IMR-90 (cell line): Measurements from ENCODE around the gene PRR16. TPM values are rescaled to one million over a fixed set of nuclear protein-coding genes. Genes with fewer than 3 reads are reported as not detected.

Experiments used
- ATAC-seq: fragments of 200-7000 bp; cut with Tn5 transposase; 2 replicates; pipeline ENCODE4 v1.9.1; 2020; ENCODE audit warnings: low read depth, mild to moderate bottlenecking, moderate library complexity
- BruUV-seq: library from RNA; stranded (reverse); fragments of 400-500 nt; replicated peaks from 2 replicates; lab custom pipeline; 2021; lab: Mats Ljungman, UMichigan
- CTCF ChIA-PET: fragments of 300-600 bp; formaldehyde crosslinking; extraction: SDS; loops from one replicate; lab custom pipeline; 2021; ENCODE audit warnings: antibody characterized with exemption; lab: Yijun Ruan, JAX
- POLR2A ChIA-PET: fragments of 300-600 bp; sonication (Branson Sonifier 250); formaldehyde crosslinking; loops from one replicate; lab custom pipeline; 2022; ENCODE audit warnings: antibody characterized with exemption; ENCODE audit not compliant: unreplicated experiment; lab: Charles Lee
- DNase-seq: peaks from one replicate; pipeline ENCODE4 v3.0.0; 2013
- H2AFZ ChIP-seq: replicated peaks from 2 replicates; pipeline ENCODE3; 2013; ENCODE audit warnings: low read length, mild to moderate bottlenecking; ENCODE audit not compliant: poor library complexity
- H2AK5ac ChIP-seq: 2 replicates; pipeline ENCODE4 v1.6.1; 2013; ENCODE audit warnings: low read depth, low read length, inconsistent platforms
- H2AK9ac ChIP-seq: replicated peaks from 2 replicates; pipeline ENCODE3; 2013; ENCODE audit warnings: mild to moderate bottlenecking, low read depth, low read length, moderate library complexity; ENCODE audit not compliant: poor library complexity
- H2BK120ac ChIP-seq: 2 replicates; pipeline ENCODE4 v1.6.1; 2013; ENCODE audit warnings: low read depth, low read length, inconsistent platforms
- H2BK15ac ChIP-seq: 3 replicates; pipeline ENCODE4 v1.6.1; 2013; ENCODE audit warnings: low read depth, low read length, inconsistent platforms
- H2BK20ac ChIP-seq: 2 replicates; pipeline ENCODE4 v1.6.1; 2013; ENCODE audit warnings: low read depth, mild to moderate bottlenecking, inconsistent platforms, low read length, moderate library complexity
- H2BK5ac ChIP-seq: 2 replicates; pipeline ENCODE4 v1.6.1; 2013; ENCODE audit warnings: mild to moderate bottlenecking, low read depth, low read length, inconsistent platforms; ENCODE audit not compliant: poor library complexity, severe bottlenecking
- H3K14ac ChIP-seq: replicated peaks from 2 replicates; pipeline ENCODE4 v1.6.1; 2013; ENCODE audit warnings: low read depth, low read length, inconsistent platforms
- H3K18ac ChIP-seq: 2 replicates; pipeline ENCODE4 v1.6.1; 2013; ENCODE audit warnings: low read depth, low read length, control low read depth
- H3K23ac ChIP-seq: 2 replicates; pipeline ENCODE4 v1.6.1; 2013; ENCODE audit warnings: low read depth, low read length, inconsistent platforms
- H3K27ac ChIP-seq: 2 replicates; pipeline ENCODE4 v1.5.1; 2013; ENCODE audit warnings: mild to moderate bottlenecking, control low read depth, low read length; ENCODE audit not compliant: insufficient read depth
- H3K27me3 ChIP-seq: 2 replicates; pipeline ENCODE4 v1.6.1; 2013; ENCODE audit warnings: low read length; ENCODE audit not compliant: control insufficient read depth, insufficient read depth
- H3K36me3 ChIP-seq: 2 replicates; pipeline ENCODE4 v1.6.1; 2013; ENCODE audit warnings: low read length, mixed read lengths; ENCODE audit not compliant: control insufficient read depth, insufficient read depth
- H3K4ac ChIP-seq: 2 replicates; pipeline ENCODE4 v1.6.1; 2013; ENCODE audit warnings: low read depth, low read length, inconsistent platforms
- H3K4me1 ChIP-seq: 2 replicates; pipeline ENCODE4 v1.6.1; 2013; ENCODE audit warnings: low read length, mixed read lengths; ENCODE audit not compliant: control insufficient read depth, insufficient read depth
- H3K4me2 ChIP-seq: 2 replicates; pipeline ENCODE4 v1.6.1; 2013; ENCODE audit warnings: low read depth, mild to moderate bottlenecking, control low read depth, low read length, moderate library complexity
- H3K4me3 ChIP-seq: 2 replicates; pipeline ENCODE4 v1.5.1; 2013; ENCODE audit warnings: low read depth, mild to moderate bottlenecking, control low read depth, low read length, moderate library complexity; ENCODE audit not compliant: insufficient read depth
- H3K56ac ChIP-seq: 2 replicates; pipeline ENCODE4 v1.6.1; 2013; ENCODE audit warnings: low read length, inconsistent platforms; ENCODE audit not compliant: insufficient read depth; ENCODE audit errors: extremely low read depth
- H3K79me1 ChIP-seq, 2 experiments: 2 replicates each; pipeline ENCODE4 v1.6.1; 2013; ENCODE audit warnings: low read length in 2 of 2, inconsistent platforms in 1 of 2, low read depth in 1 of 2
- H3K9ac ChIP-seq: 2 replicates; pipeline ENCODE4 v1.6.1; 2013; ENCODE audit warnings: low read depth, low read length, control low read depth
- H3K9me1 ChIP-seq: 2 replicates; pipeline ENCODE4 v1.6.1; 2013; ENCODE audit warnings: low read length, inconsistent platforms; ENCODE audit not compliant: insufficient read depth
- H3K9me3 ChIP-seq: 2 replicates; pipeline ENCODE4 v1.6.1; 2013; ENCODE audit warnings: low read length; ENCODE audit not compliant: control insufficient read depth, insufficient read depth
- H4K20me1 ChIP-seq: 2 replicates; pipeline ENCODE4 v1.6.1; 2013; ENCODE audit warnings: low read length, inconsistent platforms; ENCODE audit not compliant: insufficient read depth
- H4K5ac ChIP-seq: 2 replicates; pipeline ENCODE4 v1.6.1; 2013; ENCODE audit warnings: mild to moderate bottlenecking, low read depth, low read length, control low read depth
- H4K8ac ChIP-seq, 2 experiments: 2 replicates each; pipeline ENCODE4 v1.6.1; 2013; ENCODE audit warnings: low read depth in 2 of 2, low read length in 2 of 2, control low read depth in 1 of 2, inconsistent platforms in 1 of 2
- H4K91ac ChIP-seq: 2 replicates; pipeline ENCODE4 v1.6.1; 2013; ENCODE audit warnings: low read depth, low read length, inconsistent platforms; ENCODE audit not compliant: insufficient read depth
- BHLHE40 ChIP-seq: fragments of 150-350 bp; IDR thresholded peaks from 2 replicates; pipeline ENCODE4 v1.6.1; 2016; ENCODE audit warnings: mild to moderate bottlenecking, low read depth, low read length
- CHD1 ChIP-seq: IDR thresholded peaks from 2 replicates; pipeline ENCODE4 v1.6.1; 2012; ENCODE audit warnings: low read depth, low read length, improper control_type of control experiment
- NFE2L2 ChIP-seq: fragments of 150-350 bp; IDR thresholded peaks from 2 replicates; pipeline ENCODE4 v1.6.1; 2016; ENCODE audit warnings: low read depth, mild to moderate bottlenecking, low read length
- POLR2A ChIP-seq: IDR thresholded peaks from 2 replicates; pipeline ENCODE4 v1.6.1; 2012; ENCODE audit warnings: mild to moderate bottlenecking, low read depth, low read length
- RAD21 ChIP-seq: IDR thresholded peaks from 2 replicates; pipeline ENCODE4 v1.6.1; 2012; ENCODE audit warnings: low read length, improper control_type of control experiment
- RFX5 ChIP-seq: IDR thresholded peaks from 2 replicates; pipeline ENCODE4 v1.8.0; 2012; ENCODE audit warnings: low read depth, mild to moderate bottlenecking, low read length, moderate library complexity
- SMC3 ChIP-seq: fragments of 150-350 bp; IDR thresholded peaks from 2 replicates; pipeline ENCODE4 v1.6.1; 2016; ENCODE audit warnings: low read depth, mild to moderate bottlenecking, antibody characterized with exemption, low read length, moderate library complexity
- WGBS, 2 experiments: methylation state at CpG; one replicate each; pipeline versions ENCODE4 v1.1.5 to v1.1.7; 2013; ENCODE audit warnings: missing lambda C conversion rate in 2 of 2; ENCODE audit not compliant: insufficient read length in 1 of 2; ENCODE audit errors: extremely low coverage in 2 of 2; 5-methylcytosine and 5-hydroxymethylcytosine counted together
- dilution Hi-C: fragments of 300-500 bp; cut with HindIII; formaldehyde crosslinking; loops from one replicate; pipeline ENCODE4 v1.14.3; 2018; ENCODE audit warnings: low sequenced_read_pairs; ENCODE audit not compliant: unreplicated experiment
- in situ Hi-C: fragments of 300-500 bp; cut with MboI; formaldehyde crosslinking; loops from 3 replicates; pipeline ENCODE4 v1.14.3; 2019; ENCODE audit warnings: low sequenced_read_pairs, inconsistent platforms, mixed read lengths
- intact Hi-C: fragments of 100-400 bp; cut with micrococcal nuclease; formaldehyde crosslinking; loops from 2 replicates; pipeline ENCODE4 v1.10.0; 2022
- polyA plus RNA-seq, 3 experiments: library from polyadenylated mRNA; depleted of rRNA; stranded (reverse); fragments of >200 nt; gene quantifications; 2 replicates each; pipeline ENCODE4 v1.2.3, GENCODE V29; 2012; ENCODE audit warnings: low replicate concordance in 1 of 3
- total RNA-seq: library from RNA; depleted of rRNA; stranded (reverse); fragments of >200 nt; gene quantifications from 2 replicates; pipeline ENCODE4 v1.2.3, GENCODE V29; 2012
- TF ChIP-seq, protein P1 (sequence below): fragments of 150-350 bp; IDR thresholded peaks from 2 replicates; pipeline ENCODE4 v1.6.1; 2016; ENCODE audit warnings: low read depth, mild to moderate bottlenecking, low read length, moderate library complexity, borderline replicate concordance
- TF ChIP-seq, protein P2 (sequence below): conservative IDR thresholded peaks from 2 replicates; pipeline ENCODE4 v1.5.1; 2012; ENCODE audit warnings: mild to moderate bottlenecking, low read depth, low read length, improper control_type of control experiment

Gene PRR16
- total and polyA plus RNA-seq, 2 of the 4 experiments (the other 2 are of a cell fraction) = 9.9 to 45.2 TPM

DNA sequence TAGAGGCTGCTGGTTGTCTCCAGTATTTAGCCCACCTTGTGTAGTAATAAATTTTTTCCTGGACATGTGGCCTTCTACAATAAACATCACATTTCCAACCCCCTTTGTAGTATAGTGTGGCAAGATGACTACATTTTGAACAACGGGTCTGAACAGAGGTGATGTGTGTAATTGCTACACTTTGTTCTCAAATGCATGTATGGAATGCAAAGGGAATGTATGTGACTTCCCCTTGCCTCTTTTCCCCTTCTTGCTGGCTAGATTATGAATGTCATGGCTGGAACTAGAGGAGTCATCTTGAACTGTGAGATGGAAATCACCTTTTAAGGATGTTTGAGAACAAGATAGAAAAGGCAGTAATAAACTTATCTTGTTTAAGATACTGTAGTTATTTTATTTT is 54.5 kb downstream of the PRR16 start:
- Histone ChIP-seq H2BK120ac (no peak overlapping the region), H4K91ac (no peak overlapping the region), H3K27me3 (no peaks in the 10 kb centered on the region), H3K4me1 (peaks cover 3% of the 10 kb centered on the region), H3K23ac (peak overlapping the region; percentile 35; the same call in 1 of the 2 replicates), H2BK15ac (no peak overlapping the region), H4K8ac (no peak overlapping the region), H3K4me2 (no peak overlapping the region), H2AK9ac (no peak overlapping the region), H3K79me1 (peaks cover 9 to 35% of the 10 kb centered on the region in 2 experiments), H3K4ac (no peak overlapping the region), H3K14ac (peak overlapping the region; percentile 73), H3K36me3 (no peaks in the 10 kb centered on the region), H3K9me1 (no peaks in the 10 kb centered on the region; the same call in 1 of the 2 replicates), H3K18ac (peak overlapping the region; percentile 52; the same call in 1 of the 2 replicates), H3K9ac (no peak overlapping the region), H2AFZ (no peak overlapping the region), H2BK5ac (peak overlapping the region; percentile 21), H4K20me1 (no peaks in the 10 kb centered on the region), H3K9me3 (no peaks in the 10 kb centered on the region), H3K27ac (no peak overlapping the region), H2BK20ac (no peak overlapping the region), H2AK5ac (no peak overlapping the region), H3K56ac (no peak overlapping the region), H3K4me3 (no peak overlapping the region), H4K5ac (no peak overlapping the region)
- ChIA-PET CTCF (no interaction called here), POLR2A (no interaction called here)
- dilution Hi-C loops = no loop called here
- BruUV-seq = no TSS peak
- ATAC-seq (no peak), DNase-seq (no peak)
- WGBS, 2 experiments = no CpG with 5 or more reads among the region's 1 CpG
- in situ Hi-C loops = no loop called here
- TF ChIP-seq NFE2L2 (no peak), RAD21 (no peak), POLR2A (no peak), CHD1 (no peak), RFX5 (no peak), SMC3 (no peak), BHLHE40 (no peak)
- TF ChIP-seq, protein P1, sequence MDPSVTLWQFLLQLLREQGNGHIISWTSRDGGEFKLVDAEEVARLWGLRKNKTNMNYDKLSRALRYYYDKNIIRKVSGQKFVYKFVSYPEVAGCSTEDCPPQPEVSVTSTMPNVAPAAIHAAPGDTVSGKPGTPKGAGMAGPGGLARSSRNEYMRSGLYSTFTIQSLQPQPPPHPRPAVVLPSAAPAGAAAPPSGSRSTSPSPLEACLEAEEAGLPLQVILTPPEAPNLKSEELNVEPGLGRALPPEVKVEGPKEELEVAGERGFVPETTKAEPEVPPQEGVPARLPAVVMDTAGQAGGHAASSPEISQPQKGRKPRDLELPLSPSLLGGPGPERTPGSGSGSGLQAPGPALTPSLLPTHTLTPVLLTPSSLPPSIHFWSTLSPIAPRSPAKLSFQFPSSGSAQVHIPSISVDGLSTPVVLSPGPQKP = no peak
- TF ChIP-seq, protein P2, sequence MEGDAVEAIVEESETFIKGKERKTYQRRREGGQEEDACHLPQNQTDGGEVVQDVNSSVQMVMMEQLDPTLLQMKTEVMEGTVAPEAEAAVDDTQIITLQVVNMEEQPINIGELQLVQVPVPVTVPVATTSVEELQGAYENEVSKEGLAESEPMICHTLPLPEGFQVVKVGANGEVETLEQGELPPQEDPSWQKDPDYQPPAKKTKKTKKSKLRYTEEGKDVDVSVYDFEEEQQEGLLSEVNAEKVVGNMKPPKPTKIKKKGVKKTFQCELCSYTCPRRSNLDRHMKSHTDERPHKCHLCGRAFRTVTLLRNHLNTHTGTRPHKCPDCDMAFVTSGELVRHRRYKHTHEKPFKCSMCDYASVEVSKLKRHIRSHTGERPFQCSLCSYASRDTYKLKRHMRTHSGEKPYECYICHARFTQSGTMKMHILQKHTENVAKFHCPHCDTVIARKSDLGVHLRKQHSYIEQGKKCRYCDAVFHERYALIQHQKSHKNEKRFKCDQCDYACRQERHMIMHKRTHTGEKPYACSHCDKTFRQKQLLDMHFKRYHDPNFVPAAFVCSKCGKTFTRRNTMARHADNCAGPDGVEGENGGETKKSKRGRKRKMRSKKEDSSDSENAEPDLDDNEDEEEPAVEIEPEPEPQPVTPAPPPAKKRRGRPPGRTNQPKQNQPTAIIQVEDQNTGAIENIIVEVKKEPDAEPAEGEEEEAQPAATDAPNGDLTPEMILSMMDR = no peak
- intact Hi-C loops = loop anchor here (10.0 kb wide), 1 partner anchor 156 kb away; no protein-coding TSS in a partner anchor
